ENCODE data around the gene CACNA1D.

CACNA1D gene

GRCh38 chr3:53533472-53533871, 39.1 kb downstream of the CACNA1D start:
- H3K4me3 ChIP-seq (ENCODE audit: low read depth in 1 of 2, low read length in 2 of 2), result no peak overlapping the region
- no peak overlapping the region for H3K27ac ChIP-seq (ENCODE audit: low read length)
- H3K4me1 ChIP-seq (ENCODE audit: control insufficient read depth in 1 of 2, insufficient read depth in 2 of 2, low read length in 2 of 2), result peaks cover 0 to 5% of the 10 kb centered on the region in 2 donors
- H3K9me3 ChIP-seq (ENCODE audit: control insufficient read depth in 1 of 2, low read length in 2 of 2), result no peaks in the 10 kb centered on the region
- H3K27me3 ChIP-seq (ENCODE audit: low read depth, low read length), result no peaks in the 10 kb centered on the region
- no peaks in the 10 kb centered on the region for H3K36me3 ChIP-seq (ENCODE audit: control insufficient read depth in 1 of 2, insufficient read depth in 2 of 2, low read length in 2 of 2)

- Histone ChIP-seq H3K36me3 (ENCODE audit: control insufficient read depth in 1 of 2, insufficient read depth in 2 of 2, low read length in 2 of 2) (no peaks in the 10 kb centered on the region), H3K27ac (ENCODE audit: low read length) (no peak overlapping the region), H3K4me1 (ENCODE audit: control insufficient read depth in 1 of 2, insufficient read depth in 2 of 2, low read length in 2 of 2) (peaks cover 0 to 5% of the 10 kb centered on the region in 2 donors), H3K27me3 (ENCODE audit: low read depth, low read length) (no peaks in the 10 kb centered on the region), H3K9me3 (ENCODE audit: control insufficient read depth in 1 of 2, low read length in 2 of 2) (no peaks in the 10 kb centered on the region), H3K4me3 (ENCODE audit: low read depth in 1 of 2, low read length in 2 of 2) (no peak overlapping the region)
Measured at GRCh38 chr3:53534216-53534615, 39.8 kb downstream of the CACNA1D start.

GRCh38 chr3:53534676-53535400, 40.4 kb downstream of the CACNA1D start:
- no peak overlapping the region for H3K27ac ChIP-seq (ENCODE audit: low read length)
- peaks cover 0 to 5% of the 10 kb centered on the region in 2 donors for H3K4me1 ChIP-seq (ENCODE audit: control insufficient read depth in 1 of 2, insufficient read depth in 2 of 2, low read length in 2 of 2)
- no peaks in the 10 kb centered on the region for H3K9me3 ChIP-seq (ENCODE audit: control insufficient read depth in 1 of 2, low read length in 2 of 2)
- no peak overlapping the region for H3K4me3 ChIP-seq (ENCODE audit: low read depth in 1 of 2, low read length in 2 of 2)
- H3K36me3 ChIP-seq (ENCODE audit: control insufficient read depth in 1 of 2, insufficient read depth in 2 of 2, low read length in 2 of 2), result no peaks in the 10 kb centered on the region
- no peaks in the 10 kb centered on the region for H3K27me3 ChIP-seq (ENCODE audit: low read depth, low read length)

- no peak overlapping the region for H3K27ac ChIP-seq (ENCODE audit: low read length)
- peaks cover 0 to 5% of the 10 kb centered on the region in 2 donors for H3K4me1 ChIP-seq (ENCODE audit: control insufficient read depth in 1 of 2, insufficient read depth in 2 of 2, low read length in 2 of 2)
- no peaks in the 10 kb centered on the region for H3K9me3 ChIP-seq (ENCODE audit: control insufficient read depth in 1 of 2, low read length in 2 of 2)
- no peaks in the 10 kb centered on the region for H3K27me3 ChIP-seq (ENCODE audit: low read depth, low read length)
- no peak overlapping the region for H3K4me3 ChIP-seq (ENCODE audit: low read depth in 1 of 2, low read length in 2 of 2)
- H3K36me3 ChIP-seq (ENCODE audit: control insufficient read depth in 1 of 2, insufficient read depth in 2 of 2, low read length in 2 of 2), result no peaks in the 10 kb centered on the region
Measured at GRCh38 chr3:53536282-53536681, 41.9 kb downstream of the CACNA1D start.

GRCh38 chr3:53544357-53544756, 49.9 kb downstream of the CACNA1D start:
- Histone ChIP-seq H3K4me3 (ENCODE audit: low read depth in 1 of 2, low read length in 2 of 2) (no peak overlapping the region), H3K36me3 (ENCODE audit: control insufficient read depth in 1 of 2, insufficient read depth in 2 of 2, low read length in 2 of 2) (no peaks in the 10 kb centered on the region), H3K27ac (ENCODE audit: low read length) (no peak overlapping the region), H3K9me3 (ENCODE audit: control insufficient read depth in 1 of 2, low read length in 2 of 2) (no peaks in the 10 kb centered on the region), H3K4me1 (ENCODE audit: control insufficient read depth in 1 of 2, insufficient read depth in 2 of 2, low read length in 2 of 2) (peaks cover 0 to 8% of the 10 kb centered on the region in 2 donors), H3K27me3 (ENCODE audit: low read depth, low read length) (no peaks in the 10 kb centered on the region)

- Histone ChIP-seq H3K27me3 (ENCODE audit: low read depth, low read length) (no peaks in the 10 kb centered on the region), H3K27ac (ENCODE audit: low read length) (no peak overlapping the region), H3K36me3 (ENCODE audit: control insufficient read depth in 1 of 2, insufficient read depth in 2 of 2, low read length in 2 of 2) (no peaks in the 10 kb centered on the region), H3K9me3 (ENCODE audit: control insufficient read depth in 1 of 2, low read length in 2 of 2) (no peaks in the 10 kb centered on the region), H3K4me1 (ENCODE audit: control insufficient read depth in 1 of 2, insufficient read depth in 2 of 2, low read length in 2 of 2) (peaks cover 0 to 8% of the 10 kb centered on the region in 2 donors), H3K4me3 (ENCODE audit: low read depth in 1 of 2, low read length in 2 of 2) (no peak overlapping the region)
Measured at GRCh38 chr3:53545310-53545995, 51.0 kb downstream of the CACNA1D start.

- no peaks in the 10 kb centered on the region for H3K9me3 ChIP-seq (ENCODE audit: control insufficient read depth in 1 of 2, low read length in 2 of 2)
- H3K27me3 ChIP-seq (ENCODE audit: low read depth, low read length), result no peaks in the 10 kb centered on the region
- H3K36me3 ChIP-seq (ENCODE audit: control insufficient read depth in 1 of 2, insufficient read depth in 2 of 2, low read length in 2 of 2), result no peaks in the 10 kb centered on the region
- H3K4me3 ChIP-seq (ENCODE audit: low read depth in 1 of 2, low read length in 2 of 2), result no peak overlapping the region
- no peak overlapping the region for H3K27ac ChIP-seq (ENCODE audit: low read length)
- peaks cover 0 to 8% of the 10 kb centered on the region in 2 donors for H3K4me1 ChIP-seq (ENCODE audit: control insufficient read depth in 1 of 2, insufficient read depth in 2 of 2, low read length in 2 of 2)
Measured at GRCh38 chr3:53545996-53546359, 51.6 kb downstream of the CACNA1D start.

- peaks cover 0 to 8% of the 10 kb centered on the region in 2 donors for H3K4me1 ChIP-seq (ENCODE audit: control insufficient read depth in 1 of 2, insufficient read depth in 2 of 2, low read length in 2 of 2)
- H3K27ac ChIP-seq (ENCODE audit: low read length), result no peak overlapping the region
- no peaks in the 10 kb centered on the region for H3K36me3 ChIP-seq (ENCODE audit: control insufficient read depth in 1 of 2, insufficient read depth in 2 of 2, low read length in 2 of 2)
- no peaks in the 10 kb centered on the region for H3K27me3 ChIP-seq (ENCODE audit: low read depth, low read length)
- no peaks in the 10 kb centered on the region for H3K9me3 ChIP-seq (ENCODE audit: control insufficient read depth in 1 of 2, low read length in 2 of 2)
- no peak overlapping the region for H3K4me3 ChIP-seq (ENCODE audit: low read depth in 1 of 2, low read length in 2 of 2)
Measured at GRCh38 chr3:53547327-53547726, 52.9 kb downstream of the CACNA1D start.

- H3K9me3 ChIP-seq (ENCODE audit: control insufficient read depth in 1 of 2, low read length in 2 of 2), result no peaks in the 10 kb centered on the region
- H3K4me1 ChIP-seq (ENCODE audit: control insufficient read depth in 1 of 2, insufficient read depth in 2 of 2, low read length in 2 of 2), result peaks cover 4 to 8% of the 10 kb centered on the region in 2 donors
- no peak overlapping the region for H3K4me3 ChIP-seq (ENCODE audit: low read depth in 1 of 2, low read length in 2 of 2)
- no peak overlapping the region for H3K27ac ChIP-seq (ENCODE audit: low read length)
- no peaks in the 10 kb centered on the region for H3K36me3 ChIP-seq (ENCODE audit: control insufficient read depth in 1 of 2, insufficient read depth in 2 of 2, low read length in 2 of 2)
- H3K27me3 ChIP-seq (ENCODE audit: low read depth, low read length), result no peaks in the 10 kb centered on the region
Measured at GRCh38 chr3:53550005-53550620, 55.7 kb downstream of the CACNA1D start.

- Histone ChIP-seq H3K27me3 (ENCODE audit: low read depth, low read length) (no peaks in the 10 kb centered on the region), H3K27ac (ENCODE audit: low read length) (no peak overlapping the region), H3K4me3 (ENCODE audit: low read depth in 1 of 2, low read length in 2 of 2) (no peak overlapping the region), H3K4me1 (ENCODE audit: control insufficient read depth in 1 of 2, insufficient read depth in 2 of 2, low read length in 2 of 2) (peaks cover 0 to 4% of the 10 kb centered on the region in 2 donors), H3K36me3 (ENCODE audit: control insufficient read depth in 1 of 2, insufficient read depth in 2 of 2, low read length in 2 of 2) (no peaks in the 10 kb centered on the region), H3K9me3 (ENCODE audit: control insufficient read depth in 1 of 2, low read length in 2 of 2) (no peaks in the 10 kb centered on the region)
Measured at GRCh38 chr3:53551324-53551723, 56.9 kb downstream of the CACNA1D start.

- Histone ChIP-seq H3K27ac (ENCODE audit: low read length) (no peak overlapping the region), H3K9me3 (ENCODE audit: control insufficient read depth in 1 of 2, low read length in 2 of 2) (no peaks in the 10 kb centered on the region), H3K27me3 (ENCODE audit: low read depth, low read length) (no peaks in the 10 kb centered on the region), H3K4me1 (ENCODE audit: control insufficient read depth in 1 of 2, insufficient read depth in 2 of 2, low read length in 2 of 2) (peaks cover 0 to 4% of the 10 kb centered on the region in 2 donors), H3K4me3 (ENCODE audit: low read depth in 1 of 2, low read length in 2 of 2) (no peak overlapping the region), H3K36me3 (ENCODE audit: control insufficient read depth in 1 of 2, insufficient read depth in 2 of 2, low read length in 2 of 2) (no peaks in the 10 kb centered on the region)
Measured at GRCh38 chr3:53552730-53553129, 58.3 kb downstream of the CACNA1D start.

Measured in muscle layer of duodenum (tissue), 2 donors.